T-helper 2 cell treated with Interferon-gamma antibody and Interleukin-4, amounts not matched to agents 5 μg/mL and 100 μg/mL, for 36 hours (primary cell): Measurements from ENCODE around the gene KCNA2.

ENCODE experiments used
- DNase-seq: peaks from one replicate; pipeline ENCODE4 v3.0.0; 2021; ENCODE audit warnings: low spot score
- H3K27ac Mint-ChIP-seq: one replicate; pipeline ENCODE4 v1.8.0; 2021; ENCODE audit warnings: mild to moderate bottlenecking, mixed read lengths
- H3K27me3 Mint-ChIP-seq: one replicate; pipeline ENCODE4 v1.8.0; 2021; ENCODE audit warnings: low read depth, mixed read lengths
- H3K36me3 Mint-ChIP-seq: one replicate; pipeline ENCODE4 v1.8.0; 2021; ENCODE audit warnings: low read depth, mixed read lengths
- H3K4me1 Mint-ChIP-seq: one replicate; pipeline ENCODE4 v1.8.0; 2021; ENCODE audit warnings: low read depth, mixed read lengths
- H3K4me3 Mint-ChIP-seq: one replicate; pipeline ENCODE4 v1.8.0; 2022; ENCODE audit warnings: mild to moderate bottlenecking, moderate library complexity, mixed read lengths
- H3K9me3 Mint-ChIP-seq: one replicate; pipeline ENCODE4 v1.8.0; 2021; ENCODE audit warnings: mixed read lengths

KCNA2 gene

GRCh38 chr1:110605901-110606656 lies at the start of gene KCNA2:
TSS of gene KCNA2 (minus strand) at chr1:110606358. CDS start at chr1:110604782, 1,576 bp downstream.
- DNase-seq = no peak
- Mint-ChIP-seq H3K9me3 (no peaks in the 10 kb centered on the region), H3K27me3 (peaks cover 58% of the 10 kb centered on the region), H3K27ac (no peak within 1 kb of the TSS), H3K36me3 (peaks cover 2% of the 10 kb centered on the region), H3K4me1 (peaks cover 14% of the 10 kb centered on the region), H3K4me3 (peak within 1 kb of the TSS; percentile 80)

GRCh38 chr1:110650609-110651008 lies 44.5 kb upstream of the KCNA2 start:
- Mint-ChIP-seq H3K4me1 (peaks cover 31% of the 10 kb centered on the region), H3K9me3 (no peaks in the 10 kb centered on the region), H3K27me3 (no peaks in the 10 kb centered on the region), H3K36me3 (peaks cover 17% of the 10 kb centered on the region), H3K27ac (no peak overlapping the region), H3K4me3 (no peak overlapping the region)
- no peak for DNase-seq

- Mint-ChIP-seq H3K4me1 (peaks cover 41% of the 10 kb centered on the region), H3K36me3 (peaks cover 6% of the 10 kb centered on the region), H3K9me3 (no peaks in the 10 kb centered on the region), H3K27ac (no peak overlapping the region), H3K27me3 (no peaks in the 10 kb centered on the region), H3K4me3 (no peak overlapping the region)
- DNase-seq = no peak
Observed at GRCh38 chr1:110648417-110648816, 42.3 kb upstream of the KCNA2 start.

GRCh38 chr1:110647254-110647891 lies 41.2 kb upstream of the KCNA2 start:
- no peak overlapping the region for H3K27ac Mint-ChIP-seq
- H3K36me3 Mint-ChIP-seq = peaks cover 2% of the 10 kb centered on the region
- H3K4me3 Mint-ChIP-seq = no peak overlapping the region
- DNase-seq = no peak
- no peaks in the 10 kb centered on the region for H3K27me3 Mint-ChIP-seq
- H3K4me1 Mint-ChIP-seq = peaks cover 45% of the 10 kb centered on the region
- no peaks in the 10 kb centered on the region for H3K9me3 Mint-ChIP-seq

GRCh38 chr1:110645821-110646735 lies 39.9 kb upstream of the KCNA2 start:
- Mint-ChIP-seq H3K9me3 (peaks cover 4% of the 10 kb centered on the region), H3K4me3 (peak overlapping the region; percentile 64), H3K27me3 (no peaks in the 10 kb centered on the region), H3K27ac (peak overlapping the region; percentile 73), H3K4me1 (peaks cover 50% of the 10 kb centered on the region), H3K36me3 (peaks cover 5% of the 10 kb centered on the region)
- no peak for DNase-seq

- Mint-ChIP-seq H3K27ac (no peak overlapping the region), H3K4me1 (peaks cover 48% of the 10 kb centered on the region), H3K36me3 (peaks cover 8% of the 10 kb centered on the region), H3K4me3 (no peak overlapping the region), H3K9me3 (peaks cover 8% of the 10 kb centered on the region), H3K27me3 (no peaks in the 10 kb centered on the region)
- DNase-seq = no peak
Observed at GRCh38 chr1:110645211-110645610, 39.1 kb upstream of the KCNA2 start.

- Mint-ChIP-seq H3K36me3 (peaks cover 16% of the 10 kb centered on the region), H3K27ac (peak overlapping the region; percentile 28), H3K4me1 (peaks cover 61% of the 10 kb centered on the region), H3K4me3 (no peak overlapping the region), H3K27me3 (no peaks in the 10 kb centered on the region), H3K9me3 (peaks cover 11% of the 10 kb centered on the region)
- no peak for DNase-seq
Observed at GRCh38 chr1:110643879-110644472, 37.8 kb upstream of the KCNA2 start.

GRCh38 chr1:110639724-110640386 lies 33.7 kb upstream of the KCNA2 start:
- Mint-ChIP-seq H3K4me3 (no peak overlapping the region), H3K27me3 (no peaks in the 10 kb centered on the region), H3K36me3 (peaks cover 20% of the 10 kb centered on the region), H3K27ac (peak overlapping the region; percentile 29), H3K4me1 (peaks cover 84% of the 10 kb centered on the region), H3K9me3 (peaks cover 11% of the 10 kb centered on the region)
- no peak for DNase-seq

- Mint-ChIP-seq H3K27me3 (no peaks in the 10 kb centered on the region), H3K36me3 (peaks cover 19% of the 10 kb centered on the region), H3K27ac (peak overlapping the region; percentile 37), H3K4me3 (peak overlapping the region; percentile 25), H3K9me3 (peaks cover 11% of the 10 kb centered on the region), H3K4me1 (peaks cover 88% of the 10 kb centered on the region)
- DNase-seq = no peak
Observed at GRCh38 chr1:110638556-110638955, 32.4 kb upstream of the KCNA2 start.

- H3K36me3 Mint-ChIP-seq = peaks cover 18% of the 10 kb centered on the region
- no peaks in the 10 kb centered on the region for H3K27me3 Mint-ChIP-seq
- H3K4me3 Mint-ChIP-seq = peak overlapping the region; percentile 5
- no peak for DNase-seq
- peak overlapping the region; percentile 66 for H3K27ac Mint-ChIP-seq
- H3K9me3 Mint-ChIP-seq = peaks cover 11% of the 10 kb centered on the region
- peaks cover 89% of the 10 kb centered on the region for H3K4me1 Mint-ChIP-seq
Observed at GRCh38 chr1:110638058-110638457, 31.9 kb upstream of the KCNA2 start.

- peaks cover 18% of the 10 kb centered on the region for H3K36me3 Mint-ChIP-seq
- DNase-seq = no peak
- peaks cover 84% of the 10 kb centered on the region for H3K4me1 Mint-ChIP-seq
- peaks cover 11% of the 10 kb centered on the region for H3K9me3 Mint-ChIP-seq
- no peaks in the 10 kb centered on the region for H3K27me3 Mint-ChIP-seq
- no peak overlapping the region for H3K27ac Mint-ChIP-seq
- no peak overlapping the region for H3K4me3 Mint-ChIP-seq
Observed at GRCh38 chr1:110637475-110637874, 31.3 kb upstream of the KCNA2 start.

GRCh38 chr1:110636149-110636935 lies 30.2 kb upstream of the KCNA2 start:
- H3K9me3 Mint-ChIP-seq = peaks cover 9% of the 10 kb centered on the region
- H3K4me1 Mint-ChIP-seq = peaks cover 74% of the 10 kb centered on the region
- H3K27ac Mint-ChIP-seq = peak overlapping the region; percentile 87
- no peaks in the 10 kb centered on the region for H3K27me3 Mint-ChIP-seq
- DNase-seq = no peak
- H3K4me3 Mint-ChIP-seq = peak overlapping the region; percentile 72
- peaks cover 17% of the 10 kb centered on the region for H3K36me3 Mint-ChIP-seq
